ENCODE results near the gene CALCOCO1.

CALCOCO1 gene, protein sequence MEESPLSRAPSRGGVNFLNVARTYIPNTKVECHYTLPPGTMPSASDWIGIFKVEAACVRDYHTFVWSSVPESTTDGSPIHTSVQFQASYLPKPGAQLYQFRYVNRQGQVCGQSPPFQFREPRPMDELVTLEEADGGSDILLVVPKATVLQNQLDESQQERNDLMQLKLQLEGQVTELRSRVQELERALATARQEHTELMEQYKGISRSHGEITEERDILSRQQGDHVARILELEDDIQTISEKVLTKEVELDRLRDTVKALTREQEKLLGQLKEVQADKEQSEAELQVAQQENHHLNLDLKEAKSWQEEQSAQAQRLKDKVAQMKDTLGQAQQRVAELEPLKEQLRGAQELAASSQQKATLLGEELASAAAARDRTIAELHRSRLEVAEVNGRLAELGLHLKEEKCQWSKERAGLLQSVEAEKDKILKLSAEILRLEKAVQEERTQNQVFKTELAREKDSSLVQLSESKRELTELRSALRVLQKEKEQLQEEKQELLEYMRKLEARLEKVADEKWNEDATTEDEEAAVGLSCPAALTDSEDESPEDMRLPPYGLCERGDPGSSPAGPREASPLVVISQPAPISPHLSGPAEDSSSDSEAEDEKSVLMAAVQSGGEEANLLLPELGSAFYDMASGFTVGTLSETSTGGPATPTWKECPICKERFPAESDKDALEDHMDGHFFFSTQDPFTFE

DNA sequence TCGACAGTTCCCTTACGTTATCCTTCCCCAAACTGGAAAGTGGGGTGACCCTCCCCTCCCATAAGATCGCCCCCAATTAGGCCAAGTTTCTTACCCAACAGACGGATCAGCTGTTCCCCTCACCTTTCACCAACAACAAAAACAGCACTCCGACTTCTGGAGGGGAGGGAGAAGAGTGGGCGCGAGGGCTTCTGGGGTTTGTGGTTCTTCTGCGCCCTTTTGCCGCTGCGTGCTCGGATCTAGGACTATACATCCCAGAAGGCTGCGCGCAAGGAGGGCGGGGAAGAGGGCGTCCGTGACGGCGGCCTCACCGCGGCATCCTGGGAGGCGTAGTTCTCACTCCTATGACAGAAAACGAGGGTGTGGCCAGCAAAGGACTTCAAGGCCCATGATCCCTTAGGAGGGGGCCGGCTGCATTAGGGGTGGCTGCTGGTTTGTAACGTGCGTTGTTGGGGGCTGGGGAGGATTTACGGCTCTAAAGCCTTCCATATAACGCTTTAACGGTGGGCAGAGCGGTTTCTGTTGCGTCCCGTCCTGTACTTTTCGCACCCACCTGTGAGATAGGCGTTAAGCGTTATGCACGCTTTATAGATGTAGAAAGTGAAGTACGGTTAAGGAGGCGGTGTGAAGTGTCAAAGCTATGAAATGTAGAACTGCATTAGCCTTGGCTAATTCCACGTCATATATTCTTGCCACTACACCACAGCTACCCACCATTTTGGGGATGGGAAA, at the start of gene CALCOCO1:
Gene CALCOCO1, minus strand, starts transcription at position 143 of the 732 bp plus-strand sequence. CDS start 2,210 bp downstream, outside the sequence.
- TF ChIP-seq GATA3 (IDR thresholded peaks at IDR 0.05; ENCODE audit: low read depth, low read length) (no peak), GATA2 (IDR thresholded peaks at IDR 0.05; ENCODE audit: low read depth, low read length) (no peak)

DNA sequence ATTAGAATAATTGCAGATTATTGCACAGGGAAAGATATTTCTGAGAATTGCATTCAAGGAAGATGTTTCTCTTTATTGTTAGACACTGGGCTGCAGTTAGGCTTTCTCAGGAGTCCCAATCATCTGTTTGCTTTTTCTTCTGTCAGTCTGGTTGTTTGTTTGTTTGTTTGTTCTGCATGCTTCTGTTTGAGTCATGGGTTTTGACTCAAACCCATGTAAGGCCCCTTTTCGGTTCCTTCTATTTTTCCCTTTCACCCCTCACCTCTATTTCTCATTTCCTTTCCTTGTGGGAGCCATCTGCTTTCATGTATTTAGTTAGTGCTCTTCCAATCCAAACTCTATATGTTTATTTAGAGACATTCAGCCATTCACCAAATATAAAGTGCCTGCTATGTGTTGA, 49.6 kb upstream of the CALCOCO1 start:
- TF ChIP-seq GATA2 (IDR thresholded peaks at IDR 0.05; ENCODE audit: low read depth, low read length) (no peak), GATA3 (IDR thresholded peaks at IDR 0.05; ENCODE audit: low read depth, low read length) (no peak)

DNA sequence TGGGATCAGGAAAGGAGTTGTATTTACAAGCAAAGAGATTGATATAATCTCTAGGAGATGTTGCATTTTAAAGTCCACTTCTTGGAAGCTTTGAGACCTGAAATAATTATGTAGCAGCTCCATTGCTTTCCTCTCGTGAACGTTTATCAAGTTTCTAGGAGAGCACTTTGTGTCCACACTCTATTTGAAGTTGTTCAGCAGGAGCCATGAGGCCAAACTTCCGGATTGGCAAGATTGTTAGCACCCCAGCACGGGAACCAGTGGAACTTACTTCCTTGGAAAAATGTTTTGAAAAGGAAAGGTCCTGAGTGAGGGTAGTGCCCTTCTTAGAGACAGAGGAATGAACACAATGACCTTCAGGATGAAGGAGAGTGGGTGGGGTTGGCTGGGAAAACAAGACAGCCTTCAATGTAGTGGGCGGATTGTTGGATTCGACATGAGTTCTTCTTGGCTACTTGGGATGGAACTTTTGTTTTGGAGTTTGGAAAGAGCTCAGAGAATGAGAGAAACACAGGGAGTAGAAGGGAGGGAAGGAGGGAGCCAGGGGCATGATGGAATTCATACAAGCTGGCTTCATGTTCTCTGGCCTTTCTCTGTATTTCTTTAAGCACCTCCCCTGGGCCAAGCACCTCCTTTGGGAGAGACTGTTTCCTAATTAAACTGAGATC, 48.4 kb upstream of the CALCOCO1 start:
- TF ChIP-seq GATA2 (IDR thresholded peaks at IDR 0.05; ENCODE audit: low read depth, low read length) = no peak
- TF ChIP-seq GATA3 (IDR thresholded peaks at IDR 0.05; ENCODE audit: low read depth, low read length) = no peak

DNA sequence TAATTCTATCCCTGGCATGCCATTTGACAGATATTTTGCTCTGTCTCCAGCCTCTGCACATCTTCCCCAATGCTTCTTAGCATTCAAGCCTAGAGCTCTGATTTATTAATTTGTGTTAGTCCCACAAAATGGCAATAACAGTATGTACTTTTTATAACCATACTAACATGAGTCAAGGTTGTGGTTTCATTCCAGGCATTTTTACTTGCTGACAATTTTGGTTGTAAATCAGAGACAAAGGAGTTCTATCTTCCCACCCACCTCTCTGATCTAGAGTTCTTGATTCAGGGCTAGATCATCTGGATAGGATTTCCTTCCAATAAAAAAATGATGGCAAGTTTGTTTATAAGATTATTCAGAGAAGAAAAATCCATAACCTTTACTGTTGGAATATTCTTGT, 43.0 kb upstream of the CALCOCO1 start:
- TF ChIP-seq GATA2 (IDR thresholded peaks at IDR 0.05; ENCODE audit: low read depth, low read length) (no peak), GATA3 (IDR thresholded peaks at IDR 0.05; ENCODE audit: low read depth, low read length) (no peak)

DNA sequence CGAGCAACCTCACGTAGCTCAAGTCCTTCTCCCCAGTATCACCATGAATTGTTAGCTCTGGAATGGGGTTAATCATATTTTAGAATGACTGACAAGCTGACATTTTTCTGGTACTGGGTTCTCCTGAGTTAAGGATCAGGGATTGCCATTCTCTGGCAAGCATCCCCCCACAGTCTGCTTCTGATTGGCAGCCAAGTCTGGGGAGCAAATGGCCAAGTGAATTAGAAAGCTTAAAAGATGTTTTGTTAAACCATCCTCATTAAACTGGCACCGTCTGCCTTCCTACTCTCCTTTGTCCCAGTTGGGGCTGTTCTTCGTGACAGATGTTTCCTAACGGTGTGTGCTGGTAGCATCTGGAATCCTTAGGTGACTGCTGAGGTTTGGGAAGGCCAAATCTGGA, 41.7 kb upstream of the CALCOCO1 start:
- TF ChIP-seq GATA3 (IDR thresholded peaks at IDR 0.05; ENCODE audit: low read depth, low read length) (no peak), GATA2 (IDR thresholded peaks at IDR 0.05; ENCODE audit: low read depth, low read length) (no peak)

DNA sequence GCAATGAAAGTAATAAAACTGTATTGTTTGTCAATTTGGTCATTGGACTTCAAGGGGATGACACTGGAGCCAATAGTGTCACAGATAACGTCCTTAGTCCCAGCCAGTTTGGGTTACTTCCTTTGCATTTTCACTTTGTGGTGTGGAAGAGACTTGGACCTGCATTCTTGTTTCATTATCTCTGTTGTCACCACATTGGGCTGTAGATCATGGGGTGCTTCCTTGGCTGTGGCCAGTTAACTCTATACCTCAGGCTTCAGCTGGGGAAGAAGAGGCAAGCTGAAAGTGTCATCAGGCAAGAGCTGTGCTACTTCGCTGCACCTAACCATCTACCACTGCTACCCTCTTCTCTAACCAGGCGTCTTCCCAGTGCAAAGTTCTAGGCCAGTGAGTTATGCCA, 39.6 kb upstream of the CALCOCO1 start:
- TF ChIP-seq GATA2 (IDR thresholded peaks at IDR 0.05; ENCODE audit: low read depth, low read length) (no peak), GATA3 (IDR thresholded peaks at IDR 0.05; ENCODE audit: low read depth, low read length) (no peak)

DNA sequence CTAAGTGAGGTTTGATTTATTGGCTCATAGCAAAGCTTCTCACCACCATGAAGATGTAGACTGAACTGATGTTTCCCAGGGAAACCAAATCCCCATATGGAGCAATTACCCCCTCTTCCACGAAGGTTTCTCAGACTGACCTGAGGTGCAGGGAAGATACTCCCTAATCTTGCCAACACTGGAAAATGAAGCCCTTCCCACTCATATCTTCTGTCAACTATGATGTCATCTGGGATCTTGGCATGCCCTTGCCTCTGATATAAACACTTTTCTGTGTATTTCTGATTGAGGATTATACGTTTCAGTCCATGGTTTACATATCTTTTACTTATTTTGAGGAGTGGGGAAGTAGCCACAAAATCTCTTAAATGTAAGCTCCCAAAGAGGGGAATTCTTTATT, 38.6 kb upstream of the CALCOCO1 start:
- TF ChIP-seq GATA2 (IDR thresholded peaks at IDR 0.05; ENCODE audit: low read depth, low read length) = no peak
- no peak for TF ChIP-seq GATA3 (IDR thresholded peaks at IDR 0.05; ENCODE audit: low read depth, low read length)

DNA sequence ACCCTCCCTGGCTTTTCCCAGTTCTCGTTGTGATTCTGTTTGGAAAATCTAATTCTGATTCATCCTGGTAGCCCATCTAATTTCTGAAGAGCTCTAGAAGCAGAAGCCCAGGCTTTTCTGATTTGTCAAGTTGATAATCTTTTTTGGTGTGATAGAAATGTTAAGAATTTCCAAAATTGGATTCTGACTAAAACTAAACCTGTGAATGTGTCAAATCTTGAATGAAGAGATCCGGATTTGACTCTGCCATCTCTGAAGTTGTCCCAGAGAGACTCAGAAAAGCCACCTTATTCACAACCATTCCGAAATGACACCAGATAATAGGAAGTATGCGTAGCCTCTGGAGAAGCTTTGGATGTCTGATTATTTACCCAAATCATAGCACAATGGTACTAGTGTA, 37.4 kb upstream of the CALCOCO1 start:
- TF ChIP-seq GATA3 (IDR thresholded peaks at IDR 0.05; ENCODE audit: low read depth, low read length) (no peak), GATA2 (IDR thresholded peaks at IDR 0.05; ENCODE audit: low read depth, low read length) (no peak)

DNA sequence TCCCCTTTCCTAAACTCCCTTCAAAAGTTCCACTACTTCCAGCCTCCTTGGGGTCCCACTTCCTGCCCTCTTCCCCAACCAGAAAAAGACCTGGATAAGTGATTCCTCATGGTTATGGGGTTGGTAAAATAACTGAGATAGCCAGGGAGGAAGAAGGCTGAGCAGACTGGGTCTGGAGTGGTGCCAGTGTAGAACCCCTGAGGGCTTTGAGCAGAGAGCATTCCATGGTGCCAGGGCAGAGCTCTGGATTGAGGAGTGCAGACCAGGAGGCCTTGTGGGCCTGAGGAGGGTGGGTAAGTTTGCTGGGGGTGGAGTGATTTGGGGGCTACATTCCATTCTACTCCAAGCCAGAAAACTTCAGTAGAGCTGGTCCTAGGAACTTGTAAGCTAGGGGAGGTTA, 34.1 kb upstream of the CALCOCO1 start:
- TF ChIP-seq GATA3 (IDR thresholded peaks at IDR 0.05; ENCODE audit: low read depth, low read length) (no peak), GATA2 (IDR thresholded peaks at IDR 0.05; ENCODE audit: low read depth, low read length) (no peak)

DNA sequence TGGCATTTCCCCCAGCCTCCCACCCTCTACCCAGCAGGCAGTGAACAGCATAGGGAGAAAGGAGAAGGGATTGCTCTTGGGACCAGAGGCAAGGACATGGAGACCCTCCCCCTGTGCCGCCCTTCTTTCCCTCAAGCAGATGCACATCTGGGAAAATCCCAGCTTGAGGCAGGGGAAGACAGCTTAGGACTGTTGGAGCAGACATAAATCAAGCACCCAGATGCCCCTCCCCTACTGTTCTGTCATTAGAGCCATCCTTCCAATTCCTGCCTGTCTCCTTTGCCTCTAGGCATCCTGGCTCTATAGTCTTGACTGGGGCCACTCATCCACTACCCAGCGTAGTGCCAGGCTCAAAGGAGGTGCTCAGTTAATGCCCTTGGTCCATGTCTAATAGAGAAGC, 32.0 kb upstream of the CALCOCO1 start:
- TF ChIP-seq GATA3 (IDR thresholded peaks at IDR 0.05; ENCODE audit: low read depth, low read length) = no peak
- no peak for TF ChIP-seq GATA2 (IDR thresholded peaks at IDR 0.05; ENCODE audit: low read depth, low read length)

DNA sequence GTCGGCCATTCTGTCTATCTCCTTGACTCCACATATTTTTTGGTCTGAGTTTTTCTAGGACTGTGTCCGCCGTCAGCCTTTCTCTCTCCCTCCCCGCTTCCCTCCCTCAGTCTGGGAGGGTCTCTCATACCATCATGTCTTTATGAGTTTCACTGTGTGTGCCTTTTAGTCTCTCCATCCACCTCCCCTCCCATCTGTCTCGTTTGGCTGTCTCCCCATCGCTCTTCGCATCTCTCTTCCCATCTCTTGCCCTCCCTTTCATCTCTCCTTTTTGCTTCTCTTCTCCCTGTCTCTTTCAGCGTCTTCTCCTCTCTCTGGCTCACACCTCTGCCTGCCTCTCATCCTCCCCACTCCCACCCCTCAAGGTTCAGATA, 31.5 kb upstream of the CALCOCO1 start:
- no peak for TF ChIP-seq GATA3 (IDR thresholded peaks at IDR 0.05; ENCODE audit: low read depth, low read length)
- no peak for TF ChIP-seq GATA2 (IDR thresholded peaks at IDR 0.05; ENCODE audit: low read depth, low read length)

DNA sequence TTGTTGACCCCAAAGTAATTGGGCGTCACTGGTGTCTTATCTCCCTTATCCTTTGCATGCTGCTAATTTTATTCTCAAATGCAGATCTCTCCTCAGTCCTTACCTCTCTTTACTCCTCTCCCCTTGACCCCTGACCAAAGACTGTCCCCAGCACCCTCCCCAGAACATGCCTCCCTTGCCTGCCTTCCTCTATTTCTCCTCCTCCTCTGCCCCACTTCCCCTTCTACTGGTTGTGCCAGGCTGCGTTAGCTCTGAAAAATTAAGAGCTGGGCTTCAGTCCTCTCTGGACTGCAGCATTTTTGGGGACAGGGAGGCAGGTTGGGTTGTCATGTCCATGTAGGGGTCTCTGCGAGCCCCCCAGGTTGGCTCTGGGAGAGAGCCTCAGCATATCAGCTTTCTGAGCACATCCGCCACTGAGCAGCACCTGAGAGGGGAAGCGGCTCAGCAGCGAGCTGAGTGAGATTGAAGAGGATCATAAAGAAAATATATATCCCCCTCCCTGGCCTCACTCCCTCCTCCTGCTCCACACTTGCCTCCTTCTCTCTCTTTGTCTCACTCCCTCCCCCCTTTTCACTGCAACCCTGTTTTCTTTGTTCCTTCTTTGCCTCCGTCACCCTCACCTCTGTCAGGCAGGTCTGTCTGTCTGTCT, 31.0 kb upstream of the CALCOCO1 start:
- no peak for TF ChIP-seq GATA3 (IDR thresholded peaks at IDR 0.05; ENCODE audit: low read depth, low read length)

DNA sequence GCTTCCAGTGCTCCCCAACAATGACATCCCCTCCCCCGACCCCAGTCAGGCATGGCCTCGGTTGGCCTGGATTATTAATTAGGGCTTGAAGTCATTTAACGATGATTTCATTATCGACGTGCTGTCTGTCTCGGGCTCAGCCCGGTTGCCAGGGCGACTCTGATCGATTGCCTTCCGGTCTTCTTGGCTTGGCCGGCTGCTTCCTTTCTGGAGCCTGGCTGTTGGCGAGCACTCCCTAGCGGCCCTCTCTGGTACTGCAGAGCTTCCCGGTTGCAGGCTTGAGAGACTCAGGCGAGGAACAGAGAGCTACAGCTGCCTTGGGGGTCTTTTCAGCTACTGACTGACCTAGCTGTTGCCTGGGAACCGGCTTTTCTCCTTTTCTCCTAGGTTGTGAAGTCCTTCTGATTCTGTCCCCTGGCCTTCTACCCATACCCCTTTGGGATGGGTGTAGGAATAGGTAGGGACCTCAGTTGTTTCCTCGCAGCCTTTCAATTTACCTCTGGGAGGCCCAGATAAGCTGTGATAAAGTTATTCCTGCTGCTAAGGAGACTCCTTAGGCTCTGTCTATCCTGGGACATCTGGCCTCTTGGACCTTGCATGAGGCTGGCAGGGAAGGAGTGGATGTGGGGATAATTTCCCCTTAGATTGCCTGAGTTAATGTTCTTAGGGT, 30.0 kb upstream of the CALCOCO1 start:
- TF ChIP-seq GATA2 (IDR thresholded peaks at IDR 0.05; ENCODE audit: low read depth, low read length) (no peak), GATA3 (IDR thresholded peaks at IDR 0.05; ENCODE audit: low read depth, low read length) (no peak)
